Effector CD4-positive, alpha-beta T cell (primary cell): ENCODE results near the gene UQCC2.

Experiments
- DNase-seq: peaks from one replicate; pipeline ENCODE4 v3.0.0-alpha.2; 2020

Gene UQCC2

GRCh38 chr6:33744001-33744848 is 32.7 kb upstream of the UQCC2 start:
- DNase-seq = peak; percentile 60

- DNase-seq = no peak
These were observed 31.3 kb upstream of the UQCC2 start for GRCh38 chr6:33742837-33743236.

GRCh38 chr6:33742092-33742491 is 30.6 kb upstream of the UQCC2 start:
- no peak for DNase-seq

GRCh38 chr6:33740794-33741193 is 29.3 kb upstream of the UQCC2 start:
- DNase-seq = no peak

GRCh38 chr6:33740204-33740608 is 28.7 kb upstream of the UQCC2 start:
- no peak for DNase-seq

GRCh38 chr6:33739571-33739970 is 28.1 kb upstream of the UQCC2 start:
- DNase-seq = no peak

GRCh38 chr6:33738879-33739278 is 27.4 kb upstream of the UQCC2 start:
- no peak for DNase-seq

GRCh38 chr6:33738153-33738552 is 26.7 kb upstream of the UQCC2 start:
- DNase-seq = no peak

- DNase-seq = no peak
These were observed 25.9 kb upstream of the UQCC2 start for GRCh38 chr6:33737267-33738026.

GRCh38 chr6:33735216-33735615 is 23.7 kb upstream of the UQCC2 start:
- DNase-seq = no peak

GRCh38 chr6:33733709-33734007 is 22.2 kb upstream of the UQCC2 start:
- no peak for DNase-seq

GRCh38 chr6:33732817-33733708 is 21.6 kb upstream of the UQCC2 start:
- DNase-seq = no peak

GRCh38 chr6:33732385-33732784 is 20.9 kb upstream of the UQCC2 start:
- DNase-seq = no peak

- no peak for DNase-seq
These were observed 20.3 kb upstream of the UQCC2 start for GRCh38 chr6:33731751-33732282.

- no peak for DNase-seq
These were observed 19.5 kb upstream of the UQCC2 start for GRCh38 chr6:33731035-33731434.

GRCh38 chr6:33730611-33731010 is 19.1 kb upstream of the UQCC2 start:
- no peak for DNase-seq

- no peak for DNase-seq
These were observed 17.6 kb upstream of the UQCC2 start for GRCh38 chr6:33729059-33729458.

GRCh38 chr6:33728438-33728837 is 16.9 kb upstream of the UQCC2 start:
- DNase-seq = no peak

GRCh38 chr6:33727932-33728331 is 16.4 kb upstream of the UQCC2 start:
- DNase-seq = no peak

- DNase-seq = no peak
These were observed 15.6 kb upstream of the UQCC2 start for GRCh38 chr6:33727126-33727525.

- DNase-seq = no peak
These were observed 15.2 kb upstream of the UQCC2 start for GRCh38 chr6:33726696-33727095.

- no peak for DNase-seq
These were observed 14.6 kb upstream of the UQCC2 start for GRCh38 chr6:33725891-33726673.
